GM23338 (cell line): ENCODE measurements around the gene TMEFF1. TPM values are rescaled to one million over a fixed set of nuclear protein-coding genes. Genes with fewer than 3 reads are reported as not detected.

Source experiments
- ATAC-seq: fragments of 200-7000 bp; cut with Tn5 transposase; 3 replicates; pipeline ENCODE4 v1.9.1; 2020
- DNase-seq: peaks from one replicate; pipeline ENCODE4 v3.0.0-alpha.2; 2015; ENCODE audit warnings: low spot score
- H2AFZ ChIP-seq: fragments of 200-600 bp; sonication (generic); 2 replicates; pipeline ENCODE4 v1.8.0; 2016; ENCODE audit warnings: antibody characterized with exemption, mild to moderate bottlenecking, moderate library complexity
- H3F3A ChIP-seq: fragments of 200-600 bp; sonication (generic); replicated peaks from 2 replicates; pipeline ENCODE4 v1.8.0; 2017; ENCODE audit warnings: antibody characterized with exemption, mixed run types, low read depth
- H3K27ac ChIP-seq: fragments of 200-600 bp; sonication (generic); 2 replicates; pipeline ENCODE4 v1.6.1; 2016; ENCODE audit warnings: low read depth
- H3K27me3 ChIP-seq: fragments of 200-600 bp; sonication (generic); 2 replicates; pipeline ENCODE4 v1.8.0; 2016; ENCODE audit warnings: mild to moderate bottlenecking, mixed run types, moderate library complexity; ENCODE audit not compliant: insufficient read depth
- H3K36me3 ChIP-seq: fragments of 200-600 bp; sonication (generic); 2 replicates; pipeline ENCODE4 v1.8.0; 2016; ENCODE audit warnings: mild to moderate bottlenecking; ENCODE audit not compliant: insufficient read depth
- H3K4me1 ChIP-seq: fragments of 200-600 bp; sonication (generic); 2 replicates; pipeline ENCODE4 v1.8.0; 2016; ENCODE audit warnings: mild to moderate bottlenecking, moderate library complexity; ENCODE audit not compliant: insufficient read depth
- H3K4me2 ChIP-seq: fragments of 200-600 bp; sonication (generic); 2 replicates; pipeline ENCODE4 v1.7.1; 2017; ENCODE audit warnings: mixed run types
- H3K4me3 ChIP-seq: fragments of 200-600 bp; sonication (generic); 2 replicates; pipeline ENCODE4 v1.6.1; 2016; ENCODE audit warnings: mixed run types
- H3K79me2 ChIP-seq: fragments of 200-600 bp; sonication (generic); replicated peaks from 2 replicates; pipeline ENCODE4 v1.8.0; 2017; ENCODE audit warnings: mild to moderate bottlenecking; ENCODE audit not compliant: insufficient read depth
- H3K9me2 ChIP-seq: fragments of 200-600 bp; sonication (generic); 2 replicates; pipeline ENCODE4 v1.8.0; 2017; ENCODE audit not compliant: insufficient read depth
- H4K20me1 ChIP-seq: fragments of 200-600 bp; sonication (generic); replicated peaks from 2 replicates; pipeline ENCODE4 v1.8.0; 2017; ENCODE audit warnings: mild to moderate bottlenecking; ENCODE audit not compliant: insufficient read depth
- H3K27ac Mint-ChIP-seq: 2 replicates; pipeline ENCODE4 v1.8.0; 2020; ENCODE audit warnings: inconsistent platforms, mild to moderate bottlenecking, moderate library complexity, mixed read lengths
- H3K27me3 Mint-ChIP-seq: 3 replicates; pipeline ENCODE4 v1.8.0; 2022; ENCODE audit warnings: low read depth, mild to moderate bottlenecking, moderate library complexity, mixed read lengths, inconsistent platforms; ENCODE audit not compliant: insufficient read depth, poor library complexity
- H3K36me3 Mint-ChIP-seq: 3 replicates; pipeline ENCODE4 v1.8.0; 2021; ENCODE audit warnings: low read depth, mild to moderate bottlenecking, inconsistent platforms, moderate library complexity, mixed read lengths
- H3K4me1 Mint-ChIP-seq: 3 replicates; pipeline ENCODE4 v1.8.0; 2020; ENCODE audit warnings: mild to moderate bottlenecking, inconsistent platforms, mixed read lengths
- H3K4me3 Mint-ChIP-seq: 3 replicates; pipeline ENCODE4 v1.8.0; 2021; ENCODE audit warnings: moderate library complexity, mild to moderate bottlenecking, inconsistent platforms, mixed read lengths
- H3K9me3 Mint-ChIP-seq: 3 replicates; pipeline ENCODE4 v1.8.0; 2020; ENCODE audit warnings: moderate library complexity, mild to moderate bottlenecking, inconsistent platforms, mixed read lengths
- CREB1 ChIP-seq: fragments of 250-450 bp; sonication (Bioruptor Pico); IDR thresholded peaks from 2 replicates; pipeline ENCODE4 v1.5.0; 2020; ENCODE audit warnings: low read depth, mild to moderate bottlenecking, moderate library complexity
- ETS1 ChIP-seq: IDR thresholded peaks from 2 replicates; pipeline ENCODE4 v1.6.1; 2016; ENCODE audit warnings: antibody characterized with exemption
- EZH2 ChIP-seq: fragments of 200-600 bp; sonication (generic); IDR thresholded peaks from one replicate; pipeline ENCODE4 v1.8.0; 2017; ENCODE audit warnings: antibody characterized with exemption, mild to moderate bottlenecking, low read depth; ENCODE audit not compliant: unreplicated experiment
- EZH2phosphoT487 ChIP-seq: fragments of 200-600 bp; sonication (generic); IDR thresholded peaks from one replicate; pipeline ENCODE4 v1.8.1; 2018; ENCODE audit warnings: antibody characterized with exemption; ENCODE audit not compliant: unreplicated experiment
- JUNB ChIP-seq: IDR thresholded peaks from one replicate; pipeline ENCODE4 v1.6.1; 2016; ENCODE audit warnings: antibody characterized with exemption; ENCODE audit not compliant: unreplicated experiment
- NANOG ChIP-seq: IDR thresholded peaks from 2 replicates; pipeline ENCODE4 v1.6.1; 2016; ENCODE audit warnings: antibody characterized with exemption, borderline replicate concordance
- POLR2AphosphoS5 ChIP-seq: IDR thresholded peaks from 2 replicates; pipeline ENCODE4 v1.6.1; 2016; ENCODE audit warnings: antibody characterized with exemption, low read depth
- REST ChIP-seq: IDR thresholded peaks from one replicate; pipeline ENCODE4 v1.6.1; 2018; ENCODE audit warnings: antibody characterized with exemption; ENCODE audit not compliant: unreplicated experiment
- STAT1 ChIP-seq: IDR thresholded peaks from one replicate; pipeline ENCODE4 v1.6.1; 2016; ENCODE audit warnings: antibody characterized with exemption; ENCODE audit not compliant: unreplicated experiment
- ZNF114 ChIP-seq: fragments of 250-450 bp; sonication (Bioruptor Pico); IDR thresholded peaks from 2 replicates; pipeline ENCODE4 v1.5.0; 2020; ENCODE audit warnings: mild to moderate bottlenecking, moderate library complexity
- ZNF331 ChIP-seq: fragments of 250-450 bp; sonication (Bioruptor Pico); IDR thresholded peaks from 2 replicates; pipeline ENCODE4 v1.5.0; 2020; ENCODE audit warnings: low read depth, mild to moderate bottlenecking, moderate library complexity
- polyA plus RNA-seq: library from polyadenylated mRNA; unstranded; fragments of >200 nt; fragmentation: Nextera tagmentation; extraction: Ambion mirVana; gene quantifications from 2 replicates; pipeline ENCODE4 v1.2.1, GENCODE V29; 2016
- total RNA-seq: library from RNA; depleted of rRNA; stranded (reverse); fragments of >200 nt; shearing (Covaris generic); gene quantifications from 2 replicates; pipeline ENCODE4 v1.2.3, GENCODE V29; 2014
- TF ChIP-seq, protein P1 (sequence below), 2 experiments: fragments of 200-600 bp in 1 of 2; sonication (generic) in 1 of 2; conservative IDR thresholded peaks; 2 replicates each; pipeline versions ENCODE4 v1.5.1 to v1.6.1; 2016 to 2017; ENCODE audit warnings: antibody characterized with exemption in 2 of 2, low read depth in 2 of 2, mild to moderate bottlenecking in 2 of 2, moderate library complexity in 1 of 2
- TF ChIP-seq, protein P2 (sequence below): fragments of 250-450 bp; sonication (Bioruptor Pico); IDR thresholded peaks from 2 replicates; pipeline ENCODE4 v1.5.0; 2020; ENCODE audit warnings: mild to moderate bottlenecking, moderate library complexity

Gene TMEFF1
- total and polyA plus RNA-seq, 2 experiments from 2014 or later, result 6.6 to 85.2 TPM

DNA sequence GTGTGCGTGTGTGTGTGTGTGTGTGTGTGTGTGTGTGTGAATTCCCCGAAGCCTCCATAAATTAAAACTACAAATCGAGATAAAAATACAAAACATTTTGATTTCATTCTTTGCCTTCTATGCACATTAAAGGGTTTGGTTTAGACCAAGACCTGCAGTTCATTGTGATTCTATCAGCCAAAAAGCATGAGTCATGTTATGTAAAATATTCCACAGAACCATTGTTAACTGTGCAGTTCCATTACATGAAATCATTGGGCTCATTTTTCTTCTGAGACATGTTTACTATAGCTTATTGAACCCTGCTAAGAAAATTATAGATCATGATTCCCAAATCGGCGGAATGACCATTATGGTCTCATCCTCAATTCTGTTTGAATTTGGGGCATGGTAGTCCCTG is 116.6 kb downstream of the TMEFF1 start:
- peaks cover 11% of the 10 kb centered on the region; the same call in 2 of the 3 replicates for H3K36me3 Mint-ChIP-seq
- no peak overlapping the region for H3K27ac ChIP-seq
- H3K9me3 Mint-ChIP-seq, result peaks cover 3% of the 10 kb centered on the region; the same call in 1 of the 3 replicates
- no peaks in the 10 kb centered on the region for H3F3A ChIP-seq
- TF ChIP-seq, protein P1, sequence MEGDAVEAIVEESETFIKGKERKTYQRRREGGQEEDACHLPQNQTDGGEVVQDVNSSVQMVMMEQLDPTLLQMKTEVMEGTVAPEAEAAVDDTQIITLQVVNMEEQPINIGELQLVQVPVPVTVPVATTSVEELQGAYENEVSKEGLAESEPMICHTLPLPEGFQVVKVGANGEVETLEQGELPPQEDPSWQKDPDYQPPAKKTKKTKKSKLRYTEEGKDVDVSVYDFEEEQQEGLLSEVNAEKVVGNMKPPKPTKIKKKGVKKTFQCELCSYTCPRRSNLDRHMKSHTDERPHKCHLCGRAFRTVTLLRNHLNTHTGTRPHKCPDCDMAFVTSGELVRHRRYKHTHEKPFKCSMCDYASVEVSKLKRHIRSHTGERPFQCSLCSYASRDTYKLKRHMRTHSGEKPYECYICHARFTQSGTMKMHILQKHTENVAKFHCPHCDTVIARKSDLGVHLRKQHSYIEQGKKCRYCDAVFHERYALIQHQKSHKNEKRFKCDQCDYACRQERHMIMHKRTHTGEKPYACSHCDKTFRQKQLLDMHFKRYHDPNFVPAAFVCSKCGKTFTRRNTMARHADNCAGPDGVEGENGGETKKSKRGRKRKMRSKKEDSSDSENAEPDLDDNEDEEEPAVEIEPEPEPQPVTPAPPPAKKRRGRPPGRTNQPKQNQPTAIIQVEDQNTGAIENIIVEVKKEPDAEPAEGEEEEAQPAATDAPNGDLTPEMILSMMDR (conservative IDR thresholded peaks at IDR 0.05; ENCODE audit: low read depth in 2 of 2), result no peak
- TF ChIP-seq EZH2phosphoT487 (no peak), ZNF331 (no peak), JUNB (no peak), POLR2AphosphoS5 (no peak), NANOG (no peak), EZH2 (no peak), CREB1 (CRISPR knock-in tag) (no peak), ZNF114 (CRISPR knock-in tag) (no peak), ETS1 (no peak), REST (no peak), STAT1 (no peak)
- TF ChIP-seq, protein P2, sequence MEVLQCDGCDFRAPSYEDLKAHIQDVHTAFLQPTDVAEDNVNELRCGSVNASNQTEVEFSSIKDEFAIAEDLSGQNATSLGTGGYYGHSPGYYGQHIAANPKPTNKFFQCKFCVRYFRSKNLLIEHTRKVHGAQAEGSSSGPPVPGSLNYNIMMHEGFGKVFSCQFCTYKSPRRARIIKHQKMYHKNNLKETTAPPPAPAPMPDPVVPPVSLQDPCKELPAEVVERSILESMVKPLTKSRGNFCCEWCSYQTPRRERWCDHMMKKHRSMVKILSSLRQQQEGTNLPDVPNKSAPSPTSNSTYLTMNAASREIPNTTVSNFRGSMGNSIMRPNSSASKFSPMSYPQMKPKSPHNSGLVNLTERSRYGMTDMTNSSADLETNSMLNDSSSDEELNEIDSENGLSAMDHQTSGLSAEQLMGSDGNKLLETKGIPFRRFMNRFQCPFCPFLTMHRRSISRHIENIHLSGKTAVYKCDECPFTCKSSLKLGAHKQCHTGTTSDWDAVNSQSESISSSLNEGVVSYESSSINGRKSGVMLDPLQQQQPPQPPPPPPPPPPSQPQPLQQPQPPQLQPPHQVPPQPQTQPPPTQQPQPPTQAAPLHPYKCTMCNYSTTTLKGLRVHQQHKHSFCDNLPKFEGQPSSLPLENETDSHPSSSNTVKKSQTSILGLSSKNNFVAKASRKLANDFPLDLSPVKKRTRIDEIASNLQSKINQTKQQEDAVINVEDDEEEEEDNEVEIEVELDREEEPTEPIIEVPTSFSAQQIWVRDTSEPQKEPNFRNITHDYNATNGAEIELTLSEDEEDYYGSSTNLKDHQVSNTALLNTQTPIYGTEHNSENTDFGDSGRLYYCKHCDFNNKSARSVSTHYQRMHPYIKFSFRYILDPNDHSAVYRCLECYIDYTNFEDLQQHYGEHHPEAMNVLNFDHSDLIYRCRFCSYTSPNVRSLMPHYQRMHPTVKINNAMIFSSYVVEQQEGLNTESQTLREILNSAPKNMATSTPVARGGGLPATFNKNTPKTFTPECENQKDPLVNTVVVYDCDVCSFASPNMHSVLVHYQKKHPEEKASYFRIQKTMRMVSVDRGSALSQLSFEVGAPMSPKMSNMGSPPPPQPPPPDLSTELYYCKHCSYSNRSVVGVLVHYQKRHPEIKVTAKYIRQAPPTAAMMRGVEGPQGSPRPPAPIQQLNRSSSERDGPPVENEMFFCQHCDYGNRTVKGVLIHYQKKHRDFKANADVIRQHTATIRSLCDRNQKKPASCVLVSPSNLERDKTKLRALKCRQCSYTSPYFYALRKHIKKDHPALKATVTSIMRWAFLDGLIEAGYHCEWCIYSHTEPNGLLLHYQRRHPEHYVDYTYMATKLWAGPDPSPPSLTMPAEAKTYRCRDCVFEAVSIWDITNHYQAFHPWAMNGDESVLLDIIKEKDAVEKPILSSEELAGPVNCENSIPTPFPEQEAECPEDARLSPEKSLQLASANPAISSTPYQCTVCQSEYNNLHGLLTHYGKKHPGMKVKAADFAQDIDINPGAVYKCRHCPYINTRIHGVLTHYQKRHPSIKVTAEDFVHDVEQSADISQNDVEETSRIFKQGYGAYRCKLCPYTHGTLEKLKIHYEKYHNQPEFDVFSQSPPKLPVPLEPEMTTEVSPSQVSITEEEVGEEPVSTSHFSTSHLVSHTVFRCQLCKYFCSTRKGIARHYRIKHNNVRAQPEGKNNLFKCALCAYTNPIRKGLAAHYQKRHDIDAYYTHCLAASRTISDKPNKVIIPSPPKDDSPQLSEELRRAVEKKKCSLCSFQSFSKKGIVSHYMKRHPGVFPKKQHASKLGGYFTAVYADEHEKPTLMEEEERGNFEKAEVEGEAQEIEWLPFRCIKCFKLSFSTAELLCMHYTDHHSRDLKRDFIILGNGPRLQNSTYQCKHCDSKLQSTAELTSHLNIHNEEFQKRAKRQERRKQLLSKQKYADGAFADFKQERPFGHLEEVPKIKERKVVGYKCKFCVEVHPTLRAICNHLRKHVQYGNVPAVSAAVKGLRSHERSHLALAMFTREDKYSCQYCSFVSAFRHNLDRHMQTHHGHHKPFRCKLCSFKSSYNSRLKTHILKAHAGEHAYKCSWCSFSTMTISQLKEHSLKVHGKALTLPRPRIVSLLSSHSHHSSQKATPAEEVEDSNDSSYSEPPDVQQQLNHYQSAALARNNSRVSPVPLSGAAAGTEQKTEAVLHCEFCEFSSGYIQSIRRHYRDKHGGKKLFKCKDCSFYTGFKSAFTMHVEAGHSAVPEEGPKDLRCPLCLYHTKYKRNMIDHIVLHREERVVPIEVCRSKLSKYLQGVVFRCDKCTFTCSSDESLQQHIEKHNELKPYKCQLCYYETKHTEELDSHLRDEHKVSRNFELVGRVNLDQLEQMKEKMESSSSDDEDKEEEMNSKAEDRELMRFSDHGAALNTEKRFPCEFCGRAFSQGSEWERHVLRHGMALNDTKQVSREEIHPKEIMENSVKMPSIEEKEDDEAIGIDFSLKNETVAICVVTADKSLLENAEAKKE, result no peak
- no peaks in the 10 kb centered on the region for H3K4me1 ChIP-seq
- no peaks in the 10 kb centered on the region for H3K27me3 ChIP-seq
- H3K4me3 ChIP-seq, result no peak overlapping the region
- H4K20me1 ChIP-seq, result no peaks in the 10 kb centered on the region
- DNase-seq (no peak), ATAC-seq (no peak)
- H3K36me3 ChIP-seq, result peaks cover 8% of the 10 kb centered on the region; the same call in 1 of the 2 replicates
- no peak overlapping the region for H3K27ac Mint-ChIP-seq
- no peaks in the 10 kb centered on the region; the same call in 2 of the 3 replicates for H3K4me1 Mint-ChIP-seq
- no peak overlapping the region for H3K4me2 ChIP-seq
- H3K79me2 ChIP-seq, result no peaks in the 10 kb centered on the region
- H2AFZ ChIP-seq, result no peak overlapping the region
- H3K27me3 Mint-ChIP-seq, result peaks cover 6% of the 10 kb centered on the region
- H3K9me2 ChIP-seq, result no peaks in the 10 kb centered on the region
- H3K4me3 Mint-ChIP-seq, result no peak overlapping the region
